ENCODE measurements around the gene SCAMP4. TPM values are rescaled to one million over a fixed set of nuclear protein-coding genes. Genes with fewer than 3 reads are reported as not detected.
"Not testable (repeated sequence)": the region's sequence is repeated elsewhere in the genome, so short reads cannot be mapped to it uniquely, and the experiment has no call there.

The SCAMP4 gene
- total and polyA plus RNA-seq, 9 of the 15 experiments (the other 6 are each of a cell fraction or from before 2014, with no cell fraction given) = 0.81 to 45.9 (median 12.8) TPM

- intact Hi-C loops (cut with micrococcal nuclease); FAIRE-seq: not testable (repeated sequence)
- TF ChIP-seq MBD1 (CRISPR knock-in tag; IDR thresholded peaks at IDR 0.05) (peak; percentile 81; the same call in 1 of the 2 replicates), STAT6 (CRISPR knock-in tag; IDR thresholded peaks at IDR 0.05) (0 out of 2 replicates have a peak, but pooled peaks have one; percentile 49), MAX (CRISPR knock-in tag; IDR thresholded peaks at IDR 0.05) (peak; percentile 88; the same call in 1 of the 2 replicates), RAD21 (CRISPR knock-in tag; conservative IDR thresholded peaks at IDR 0.05 in 1 of 2, IDR thresholded peaks at IDR 0.05 in 1 of 2) (peak in 1 of 2 experiments; percentile 44; a peak in 1 of 4 replicates), MTA3 (IDR thresholded peaks at IDR 0.05; ENCODE audit: borderline replicate concordance) (0 out of 2 replicates have a peak, but pooled peaks have one; percentile 21), THAP12 (CRISPR knock-in tag; IDR thresholded peaks at IDR 0.05) (0 out of 2 replicates have a peak, but pooled peaks have one; percentile 7), ZNF592 (IDR thresholded peaks at IDR 0.05) (peak; percentile 24; the same call in 1 of the 2 replicates)
These were observed 28.5 kb upstream of the SCAMP4 start for GRCh38 chr19:1876496-1877279.

More at GRCh38 chr19:1876496-1877279, 28.5 kb upstream of the SCAMP4 start:
- H3K4me3 ChIP-seq = peak overlapping the region; percentile 100
- WGBS (ENCODE audit: insufficient coverage, low coverage, missing lambda C conversion rate) = 63% methylated on average over 31 of the region's 53 CpGs
- in situ Hi-C loops (cut with MboI); H3K9me1 ChIP-seq (ENCODE audit: control insufficient read depth, insufficient read depth, low read length); H4K20me1 ChIP-seq (replicated peaks; ENCODE audit: control insufficient read depth, insufficient read depth, low read length); DNase-seq (ENCODE audit: extremely low read depth in 1 of 4, low spot score in 3 of 4); BruUV-seq (replicated peaks); CTCF ChIA-PET (ENCODE audit: low intra/inter-chr PET ratio); H3K9me3 ChIP-seq (replicated peaks; ENCODE audit: control insufficient read depth, insufficient read depth, low read depth, low read length); H3K27me3 ChIP-seq (ENCODE audit: control insufficient read depth in 2 of 2, insufficient read depth in 2 of 2, low read length in 2 of 2): not testable (repeated sequence)
- POLR2A ChIA-PET = interaction anchor here (0.7 to 2.3 kb wide), 5 partner anchors 11 to 44 kb away, joined by 3 to 24 read pairs (median 4); no protein-coding TSS in a partner anchor
- peaks cover 57% of the 10 kb centered on the region for H3K79me2 ChIP-seq (ENCODE audit: control insufficient read depth, insufficient read depth, low read length)
- H3K9ac ChIP-seq (ENCODE audit: insufficient read depth in 1 of 2, low read depth in 2 of 2, low read length in 2 of 2) = peak overlapping the region; percentile 95 to 99
- peak overlapping the region; percentile 86 for H2AFZ ChIP-seq (ENCODE audit: low read depth, low read length)
- peak; percentile 32 for ATAC-seq
- peaks cover 28 to 54% of the 10 kb centered on the region in 2 experiments for H3K4me1 ChIP-seq (replicated peaks in 1 of 2; ENCODE audit: control insufficient read depth in 2 of 2, insufficient read depth in 2 of 2, low read length in 2 of 2)
- peak overlapping the region; percentile 97 for H3K4me2 ChIP-seq (ENCODE audit: insufficient read depth, low read length)
- peaks cover 27% of the 10 kb centered on the region; the same call in 2 of the 3 replicates for H3K36me3 ChIP-seq (ENCODE audit: control insufficient read depth, insufficient read depth, low read length)
- peak overlapping the region; percentile 94 for H3K27ac ChIP-seq (ENCODE audit: extremely low read depth, low read depth, low read length)

All from K562 (cell line).